HG02852 (cell line): Measurements from ENCODE around the gene EPG5.

Experiments used
- ATAC-seq: cut with Tn5 transposase; IDR thresholded peaks from one replicate; pipeline ENCODE4 v1.9.1; 2021; ENCODE audit warnings: mild to moderate bottlenecking, moderate library complexity; ENCODE audit not compliant: unreplicated experiment

EPG5 gene

DNA sequence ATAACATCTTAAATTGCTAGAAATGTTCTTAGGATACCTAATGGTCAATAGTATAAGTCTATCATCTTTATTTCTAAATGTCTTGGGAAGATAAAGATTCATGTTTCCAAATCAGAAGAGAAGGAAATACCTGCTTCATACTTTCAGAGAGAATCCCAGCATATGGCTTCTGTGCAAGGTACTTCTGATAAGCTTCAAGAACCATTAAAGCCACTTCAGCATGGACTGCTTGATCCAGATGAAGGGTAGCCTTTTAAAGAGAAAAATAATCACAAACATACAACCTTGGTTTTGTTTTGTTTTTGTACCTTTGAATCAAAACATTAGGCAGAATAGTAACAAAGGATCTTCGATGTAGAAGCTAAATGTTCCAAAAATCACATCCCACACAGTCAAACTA lies 44.0 kb downstream of the EPG5 start:
- ATAC-seq: no peak

DNA sequence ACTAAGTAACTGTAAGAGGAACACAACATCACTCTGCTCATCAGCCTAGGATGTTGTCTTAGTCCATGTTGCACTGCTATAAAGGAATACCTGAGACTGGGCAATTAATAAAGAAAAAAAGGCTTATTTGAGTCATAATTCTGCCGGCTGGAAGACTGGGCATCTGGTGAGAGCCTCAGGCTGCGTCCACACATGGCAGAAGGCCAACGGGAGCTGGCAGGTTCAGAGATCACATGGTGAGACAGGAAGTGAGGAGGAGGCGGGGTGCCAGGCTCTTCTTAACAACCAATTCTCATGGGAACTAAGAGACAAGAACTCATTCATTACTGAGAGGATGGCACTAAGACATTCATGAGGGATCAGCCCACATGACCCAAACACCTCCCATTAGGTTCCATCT lies 46.8 kb downstream of the EPG5 start:
- no peak for ATAC-seq

DNA sequence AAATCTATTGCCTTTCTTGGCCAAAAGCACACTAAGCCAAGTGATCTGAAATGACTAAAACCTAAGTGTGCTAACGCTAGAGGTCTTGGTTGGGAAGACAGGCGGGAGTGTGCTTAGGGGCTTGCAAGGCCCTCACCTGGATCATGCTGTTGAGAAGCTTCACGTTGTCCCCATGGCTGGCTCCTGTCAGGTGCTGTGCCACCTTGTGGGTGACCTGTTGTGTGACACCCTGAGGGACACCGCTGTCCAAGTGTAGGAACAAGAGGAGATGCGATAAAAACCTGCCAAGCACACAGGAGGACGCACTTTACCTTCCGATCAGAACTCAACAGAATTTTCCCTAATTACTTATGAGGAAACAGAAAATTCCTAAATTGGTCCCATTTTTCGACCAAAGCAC lies 50.8 kb downstream of the EPG5 start:
- ATAC-seq: no peak

- ATAC-seq: no peak
Measured at GRCh38 chr18:45913276-45913675, 53.9 kb downstream of the EPG5 start.

GRCh38 chr18:45910405-45911023 lies 56.6 kb downstream of the EPG5 start:
- ATAC-seq: no peak

DNA sequence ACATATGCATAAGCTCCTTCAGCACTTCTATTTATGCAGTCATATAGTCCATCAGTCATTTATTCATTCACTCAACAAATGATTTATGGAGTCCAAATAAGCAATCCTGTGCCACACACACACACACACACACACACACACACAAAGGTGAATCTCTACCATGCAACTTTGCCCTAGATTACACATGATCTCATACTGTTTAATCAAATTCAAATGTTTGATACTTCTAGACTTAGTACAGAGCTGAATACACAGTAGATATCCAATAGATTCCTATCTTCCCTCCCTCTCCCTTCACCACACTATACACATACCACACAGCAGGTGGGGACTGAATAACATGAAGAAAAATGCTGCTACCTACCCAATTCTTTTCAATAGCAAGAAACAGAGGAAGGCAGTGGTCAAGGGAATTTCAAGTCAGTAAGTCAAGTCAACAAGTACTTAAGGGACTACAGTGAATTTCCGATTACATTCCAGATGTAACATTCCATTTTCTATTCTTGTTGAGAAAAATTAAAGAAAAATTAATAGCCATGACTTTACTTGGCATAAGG lies 65.4 kb downstream of the EPG5 start:
- ATAC-seq: no peak

DNA sequence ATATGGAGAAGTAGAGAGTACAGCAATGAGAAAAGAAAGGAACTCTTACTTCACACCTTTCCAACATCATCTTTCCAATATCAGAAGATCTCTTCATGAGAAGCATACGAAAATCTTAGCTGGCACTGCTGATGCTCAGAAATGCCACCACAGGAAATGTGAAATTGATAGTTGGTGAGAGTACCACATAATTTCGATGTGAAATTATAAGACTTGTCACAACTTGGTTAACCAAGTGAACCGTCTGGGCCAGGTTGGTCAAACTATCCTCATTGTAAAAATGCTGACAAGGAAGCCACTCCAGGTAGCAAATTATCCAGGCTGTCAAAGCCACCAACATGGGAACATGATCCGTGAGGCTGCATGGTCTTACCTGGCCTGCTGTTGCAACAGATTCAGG lies 66.5 kb downstream of the EPG5 start:
- ATAC-seq: no peak

GRCh38 chr18:45896991-45897390 lies 70.1 kb downstream of the EPG5 start:
- no peak for ATAC-seq

GRCh38 chr18:45896452-45896851 lies 70.7 kb downstream of the EPG5 start:
- ATAC-seq: no peak

- no peak for ATAC-seq
Measured at GRCh38 chr18:45895339-45895738, 71.8 kb downstream of the EPG5 start.

DNA sequence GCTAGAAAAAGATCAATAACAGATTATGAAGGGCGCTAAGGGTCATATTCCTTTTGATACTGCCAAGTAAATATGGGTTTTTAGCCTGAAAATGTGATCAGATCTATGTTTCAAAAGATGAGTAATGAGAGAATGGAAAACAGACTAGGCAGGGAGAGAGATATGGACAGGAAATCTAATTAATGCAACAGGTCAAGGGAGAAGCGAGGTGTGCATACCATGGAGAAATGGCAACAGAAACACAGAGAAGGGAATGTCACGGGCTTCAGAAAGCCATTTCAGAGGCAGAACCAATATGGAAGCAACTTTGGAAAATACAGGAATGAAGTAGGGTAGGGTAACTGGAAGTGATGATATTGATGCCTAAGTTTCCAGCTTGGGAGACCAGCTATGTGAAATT lies 72.3 kb downstream of the EPG5 start:
- no peak for ATAC-seq

GRCh38 chr18:45891806-45892205 lies 75.3 kb downstream of the EPG5 start:
- no peak for ATAC-seq

DNA sequence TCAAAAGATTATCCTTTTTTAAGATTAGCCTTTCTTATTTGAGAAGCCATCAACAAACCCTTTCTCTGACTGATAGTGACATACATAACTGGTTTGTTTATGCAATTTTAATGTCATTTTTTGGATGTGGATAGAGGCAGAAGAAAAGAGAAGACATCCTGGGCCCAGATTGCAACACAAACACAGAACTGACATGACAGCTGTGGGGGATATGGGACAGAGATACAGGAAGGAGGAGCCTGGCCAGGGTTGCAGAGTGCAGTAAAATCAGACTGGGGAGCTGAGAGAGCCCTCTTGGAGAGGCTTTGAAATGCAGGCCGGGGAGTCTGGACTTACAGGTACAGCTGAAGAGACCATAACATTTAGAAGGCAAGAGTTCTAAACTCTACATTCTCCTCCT lies 76.5 kb downstream of the EPG5 start:
- no peak for ATAC-seq

DNA sequence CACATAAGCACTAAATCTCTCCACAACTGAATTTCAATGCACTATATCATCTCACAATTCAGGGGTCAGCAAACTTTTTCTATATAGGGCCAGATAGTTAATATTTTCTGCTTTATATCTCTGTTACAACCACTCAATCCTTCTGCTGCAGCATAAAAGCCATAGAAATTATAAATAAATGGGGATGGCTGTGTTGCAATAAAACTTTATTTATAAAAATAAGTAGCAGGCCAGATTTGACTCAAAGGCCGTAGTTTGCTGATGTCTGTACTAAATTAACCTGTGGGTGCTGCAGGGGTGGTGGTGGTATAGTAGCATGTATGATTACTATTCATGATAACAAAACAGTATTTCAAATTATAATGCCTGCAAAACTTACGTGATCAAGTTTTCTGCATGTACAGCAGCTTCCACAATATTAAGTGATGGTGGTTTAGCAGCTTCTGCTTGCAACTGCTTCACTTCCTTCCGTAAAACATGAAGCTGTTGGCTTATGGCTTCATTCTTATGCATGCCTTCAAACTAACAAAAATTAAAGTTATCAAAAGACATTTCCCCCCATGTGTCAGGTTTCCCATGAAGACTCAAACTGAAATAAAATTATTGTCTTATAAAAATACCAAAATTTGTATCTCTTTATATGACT lies 77.6 kb downstream of the EPG5 start:
- no peak for ATAC-seq

DNA sequence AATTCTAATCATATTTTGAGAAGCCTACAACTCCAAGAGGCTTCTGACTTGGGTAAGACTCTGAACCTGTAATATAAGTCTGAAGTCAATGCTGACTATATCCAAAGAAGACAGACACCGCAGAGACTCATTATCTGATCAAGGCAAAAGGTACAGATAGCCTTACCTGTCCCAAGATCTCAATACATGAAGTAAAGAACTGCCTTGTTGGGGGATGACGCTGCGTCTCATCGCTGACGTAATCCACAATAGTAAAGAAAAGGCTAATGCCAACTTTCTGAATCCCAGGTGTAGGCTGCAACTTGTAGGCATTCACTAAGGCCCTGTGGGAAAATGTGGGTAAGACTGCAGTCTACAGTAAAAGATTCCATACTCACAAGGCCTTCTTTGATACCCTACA lies 79.5 kb downstream of the EPG5 start:
- no peak for ATAC-seq

DNA sequence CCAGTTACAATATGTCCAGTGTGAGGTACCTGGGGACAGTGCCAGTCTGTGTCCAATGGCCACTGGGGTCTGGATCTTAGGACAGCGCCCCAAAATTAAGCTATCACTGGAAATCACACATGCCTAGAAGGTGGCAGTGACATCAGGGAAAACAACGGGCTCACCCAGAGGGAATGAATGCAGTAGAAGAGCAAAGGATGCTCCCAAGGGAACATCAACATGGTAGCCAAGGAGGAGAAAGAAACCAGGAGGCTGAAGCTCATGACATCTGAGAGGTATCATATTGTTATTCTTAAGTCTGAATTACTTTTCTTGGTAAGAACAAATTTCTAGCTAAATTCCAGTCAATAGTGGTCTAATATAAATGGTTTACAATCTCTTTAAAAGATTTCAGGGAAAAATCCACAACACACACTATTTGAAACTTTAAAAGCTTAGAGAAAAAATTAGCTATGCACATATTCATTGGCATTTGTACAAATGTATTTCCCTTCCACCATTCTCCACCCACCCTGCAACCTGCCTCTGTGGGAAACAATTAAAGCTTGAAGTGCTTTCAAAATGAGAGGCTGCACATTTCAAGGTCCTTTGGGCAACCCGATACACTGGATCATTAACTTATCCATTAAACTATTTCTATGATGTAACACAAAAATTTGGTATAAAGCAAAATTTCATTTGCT lies 86.1 kb downstream of the EPG5 start:
- ATAC-seq: no peak

- ATAC-seq: peak; percentile 86
Measured at GRCh38 chr18:45879681-45880655, 87.2 kb downstream of the EPG5 start.

DNA sequence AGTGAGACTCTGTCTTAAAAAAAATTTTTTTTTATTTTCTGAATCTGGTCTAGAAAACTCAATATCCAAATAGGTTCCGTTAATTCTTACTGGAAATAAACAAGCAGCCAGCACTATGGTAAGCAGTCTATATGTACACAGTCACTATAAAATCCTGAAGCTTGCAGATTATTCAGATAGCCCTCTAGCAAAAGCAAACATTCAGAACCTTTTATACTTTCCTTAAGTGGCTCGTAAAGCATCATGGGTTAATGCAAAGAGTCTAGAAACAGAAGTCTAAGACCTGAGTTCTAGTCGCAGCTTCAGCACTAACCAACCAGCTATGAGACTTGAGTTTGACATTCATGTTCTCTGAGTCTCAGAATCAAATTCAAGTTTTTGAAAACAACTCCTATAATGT lies 89.7 kb downstream of the EPG5 start:
- ATAC-seq: no peak

DNA sequence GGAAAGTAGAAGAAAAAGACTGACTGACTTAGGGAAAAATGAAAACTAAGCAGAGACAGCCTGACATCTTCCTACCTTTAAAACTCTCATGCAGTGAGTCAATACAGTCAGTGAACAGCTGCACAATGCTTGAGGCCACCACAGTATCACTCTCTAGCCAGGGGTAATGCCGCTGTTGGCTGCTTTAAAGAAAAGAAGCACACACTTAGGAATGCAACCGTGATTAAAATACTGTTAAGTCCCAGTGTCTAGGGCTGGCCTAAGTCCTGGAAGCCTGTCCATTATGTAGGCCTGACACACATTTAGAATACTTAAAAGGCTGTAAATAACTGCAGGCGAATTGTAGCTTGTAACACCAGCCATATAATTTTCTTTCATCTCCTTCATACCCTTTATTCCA lies 91.0 kb downstream of the EPG5 start:
- ATAC-seq: no peak

- ATAC-seq: peak; percentile 94
Measured at GRCh38 chr18:45874491-45875184, 92.5 kb downstream of the EPG5 start.
